Keratinocyte (primary cell): ENCODE data around the gene CEP95. TPM values are rescaled to one million over a fixed set of nuclear protein-coding genes. Genes with fewer than 3 reads are reported as not detected.

Source experiments
- DNase-seq: peaks from one replicate; pipeline ENCODE4 v3.0.0-alpha.2; 2011; ENCODE audit warnings: low read depth, missing footprints, low spot score
- FAIRE-seq: peaks from 2 replicates; lab custom pipeline; 2011; peaks lifted over from hg19 to GRCh38; lab: Jason Lieb, UNC
- H2AFZ ChIP-seq: 2 replicates; pipeline ENCODE4 v1.6.0; 2012; ENCODE audit warnings: low read length, control low read depth, inconsistent platforms; ENCODE audit not compliant: control insufficient read depth
- H3K27ac ChIP-seq: 2 replicates; pipeline ENCODE4 v1.5.1; 2011; ENCODE audit warnings: low read length; ENCODE audit not compliant: control insufficient read depth, insufficient read depth
- H3K27me3 ChIP-seq: 3 replicates; pipeline ENCODE4 v1.6.0; 2011; ENCODE audit warnings: low read length; ENCODE audit not compliant: control insufficient read depth, insufficient read depth; ENCODE audit errors: extremely low read depth
- H3K36me3 ChIP-seq, 2 experiments: 2 replicates in 1 of 2; 3 replicates in 1 of 2; pipeline ENCODE4 v1.5.1; 2011; ENCODE audit warnings: low read length in 2 of 2, mild to moderate bottlenecking in 1 of 2; ENCODE audit not compliant: control insufficient read depth in 2 of 2, insufficient read depth in 2 of 2; ENCODE audit errors: extremely low read depth in 1 of 2
- H3K4me1 ChIP-seq: 3 replicates; pipeline ENCODE4 v1.5.1; 2011; ENCODE audit warnings: low read length; ENCODE audit not compliant: control insufficient read depth, insufficient read depth; ENCODE audit errors: extremely low read depth
- H3K4me2 ChIP-seq: 3 replicates; pipeline ENCODE4 v1.6.0; 2011; ENCODE audit warnings: low read depth, low read length; ENCODE audit not compliant: control insufficient read depth, insufficient read depth; ENCODE audit errors: extremely low read depth
- H3K4me3 ChIP-seq, 3 experiments: fragments of 200-600 bp in 1 of 3; sonication (generic) in 1 of 3; 2 replicates in 2 of 3; 3 replicates in 1 of 3; pipeline ENCODE4 v1.5.1; 2011 to 2016; ENCODE audit warnings: low read length in 3 of 3, mild to moderate bottlenecking in 3 of 3, control low read depth in 2 of 3, inconsistent platforms in 1 of 3, low read depth in 1 of 3, mixed read lengths in 1 of 3, mixed run types in 1 of 3, moderate library complexity in 1 of 3; ENCODE audit not compliant: control insufficient read depth in 2 of 3, insufficient read depth in 2 of 3; ENCODE audit errors: extremely low read depth in 1 of 3
- H3K79me2 ChIP-seq: 2 replicates; pipeline ENCODE4 v1.6.0; 2012; ENCODE audit warnings: low read length; ENCODE audit not compliant: control insufficient read depth, insufficient read depth
- H3K9ac ChIP-seq: 3 replicates; pipeline ENCODE4 v1.6.0; 2011; ENCODE audit warnings: low read length; ENCODE audit not compliant: control insufficient read depth, insufficient read depth; ENCODE audit errors: extremely low read depth
- H3K9me1 ChIP-seq: 3 replicates; pipeline ENCODE4 v1.6.0; 2011; ENCODE audit warnings: low read length; ENCODE audit not compliant: control insufficient read depth, insufficient read depth; ENCODE audit errors: extremely low read depth
- H3K9me3 ChIP-seq: 2 replicates; pipeline ENCODE4 v1.5.1; 2012; ENCODE audit warnings: low read depth, low read length; ENCODE audit not compliant: control insufficient read depth
- H4K20me1 ChIP-seq: 3 replicates; pipeline ENCODE4 v1.6.0; 2011; ENCODE audit warnings: low read length; ENCODE audit not compliant: control insufficient read depth, insufficient read depth; ENCODE audit errors: extremely low read depth
- EZH2 ChIP-seq: IDR thresholded peaks from one replicate; pipeline ENCODE4 v1.6.1; 2012; ENCODE audit warnings: inconsistent platforms, mild to moderate bottlenecking, low read length, moderate library complexity
- dilution Hi-C: fragments of 300-500 bp; cut with MboI; formaldehyde crosslinking; loops from one replicate; pipeline ENCODE4 v1.7.0; 2020; ENCODE audit warnings: low sequenced_read_pairs; ENCODE audit not compliant: extremely low pct_ligation_motif_present
- polyA plus RNA-seq, 5 experiments: library from polyadenylated mRNA; depleted of rRNA in 3 of 5; stranded (reverse) in 3 of 5; stranded (forward) in 1 of 5; unstranded in 1 of 5; fragments of >200 nt; gene quantifications; 1 replicate in 1 of 5; 2 replicates in 3 of 5; 3 replicates in 1 of 5; pipeline versions ENCODE4 v1.2.1 to v1.2.3, GENCODE V29; 2011 to 2012; ENCODE audit warnings: missing spikeins in 2 of 5, low read depth in 1 of 5, low replicate concordance in 1 of 5
- TF ChIP-seq, protein P1 (sequence below), 3 experiments: IDR thresholded peaks in 1 of 3; conservative IDR thresholded peaks in 1 of 3; optimal IDR thresholded peaks in 1 of 3; 2 replicates in 2 of 3; 3 replicates in 1 of 3; pipeline versions ENCODE3 to v1.5.1; 2011; ENCODE audit warnings: low read length in 3 of 3, mild to moderate bottlenecking in 3 of 3, moderate library complexity in 2 of 3, control low read depth in 1 of 3, inconsistent platforms in 1 of 3; ENCODE audit not compliant: insufficient read depth in 2 of 3; ENCODE audit errors: extremely low read depth in 1 of 3

CEP95 gene
- polyA plus RNA-seq, 1 donor (not counting 4 experiments of a cell fraction or from before 2014, with no cell fraction given): 31.6 TPM

DNA sequence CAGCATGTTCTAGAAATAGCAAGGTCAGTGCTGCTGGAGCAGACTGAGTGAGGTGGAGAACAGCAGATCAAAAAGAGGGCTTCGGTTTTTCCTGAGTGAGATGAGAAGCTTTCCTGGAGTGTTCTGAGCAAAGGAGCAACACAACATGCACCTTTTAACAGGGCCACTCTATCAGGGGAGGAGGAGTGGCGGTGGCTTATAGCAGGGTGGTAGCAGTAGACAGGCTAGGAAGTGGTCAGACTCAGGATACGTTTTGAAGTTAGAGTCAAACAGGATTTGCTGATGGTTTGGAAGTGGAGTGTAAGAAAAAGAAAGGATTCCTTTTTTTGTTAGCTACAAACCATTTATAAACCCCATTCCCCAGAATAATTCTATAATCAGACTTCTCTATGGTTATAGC is 22.4 kb upstream of the CEP95 start:
- Histone ChIP-seq H3K4me2 (no peak overlapping the region), H3K9me1 (no peaks in the 10 kb centered on the region), H3K36me3 (peaks cover 16 to 28% of the 10 kb centered on the region in 2 experiments), H3K79me2 (no peaks in the 10 kb centered on the region), H3K27ac (no peak overlapping the region), H2AFZ (no peak overlapping the region), H3K27me3 (no peaks in the 10 kb centered on the region), H3K4me1 (no peaks in the 10 kb centered on the region), H3K9me3 (no peaks in the 10 kb centered on the region), H3K9ac (no peak overlapping the region), H3K4me3 (no peak overlapping the region), H4K20me1 (no peaks in the 10 kb centered on the region)
- dilution Hi-C loops: loop anchor here (10.0 kb wide), 1 partner anchor 160 kb away; no protein-coding TSS in a partner anchor
- FAIRE-seq (no peak), DNase-seq (no peak)
- TF ChIP-seq, protein P1, sequence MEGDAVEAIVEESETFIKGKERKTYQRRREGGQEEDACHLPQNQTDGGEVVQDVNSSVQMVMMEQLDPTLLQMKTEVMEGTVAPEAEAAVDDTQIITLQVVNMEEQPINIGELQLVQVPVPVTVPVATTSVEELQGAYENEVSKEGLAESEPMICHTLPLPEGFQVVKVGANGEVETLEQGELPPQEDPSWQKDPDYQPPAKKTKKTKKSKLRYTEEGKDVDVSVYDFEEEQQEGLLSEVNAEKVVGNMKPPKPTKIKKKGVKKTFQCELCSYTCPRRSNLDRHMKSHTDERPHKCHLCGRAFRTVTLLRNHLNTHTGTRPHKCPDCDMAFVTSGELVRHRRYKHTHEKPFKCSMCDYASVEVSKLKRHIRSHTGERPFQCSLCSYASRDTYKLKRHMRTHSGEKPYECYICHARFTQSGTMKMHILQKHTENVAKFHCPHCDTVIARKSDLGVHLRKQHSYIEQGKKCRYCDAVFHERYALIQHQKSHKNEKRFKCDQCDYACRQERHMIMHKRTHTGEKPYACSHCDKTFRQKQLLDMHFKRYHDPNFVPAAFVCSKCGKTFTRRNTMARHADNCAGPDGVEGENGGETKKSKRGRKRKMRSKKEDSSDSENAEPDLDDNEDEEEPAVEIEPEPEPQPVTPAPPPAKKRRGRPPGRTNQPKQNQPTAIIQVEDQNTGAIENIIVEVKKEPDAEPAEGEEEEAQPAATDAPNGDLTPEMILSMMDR (optimal IDR thresholded peaks at IDR 0.05 in 1 of 3, IDR thresholded peaks at IDR 0.05 in 1 of 3, conservative IDR thresholded peaks at IDR 0.05 in 1 of 3; ENCODE audit: extremely low read depth in 1 of 3, insufficient read depth in 2 of 3, low read length in 3 of 3): no peak
- TF ChIP-seq EZH2: no peak

DNA sequence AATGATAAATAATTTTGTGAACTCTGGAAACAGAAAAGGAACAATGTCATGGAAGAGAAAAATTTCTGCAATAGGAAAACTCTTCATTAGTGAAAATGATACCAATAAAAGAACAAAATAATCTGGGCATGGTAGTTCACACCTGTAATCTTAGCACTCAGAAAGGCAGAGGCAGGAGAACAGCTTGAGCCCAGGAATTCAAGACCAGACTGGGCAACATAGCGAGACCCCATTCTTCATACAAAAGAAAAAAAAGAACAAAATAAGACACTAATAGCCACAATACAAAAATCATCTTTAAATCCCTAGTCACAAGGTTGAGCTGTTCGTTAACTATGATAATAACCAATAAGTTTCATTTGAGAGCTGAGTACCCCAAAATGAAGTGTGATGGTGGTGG is 18.5 kb upstream of the CEP95 start:
- peaks cover 11 to 38% of the 10 kb centered on the region in 2 experiments for H3K36me3 ChIP-seq
- TF ChIP-seq EZH2: no peak
- TF ChIP-seq, protein P1 (optimal IDR thresholded peaks at IDR 0.05 in 1 of 3, IDR thresholded peaks at IDR 0.05 in 1 of 3, conservative IDR thresholded peaks at IDR 0.05 in 1 of 3; ENCODE audit: extremely low read depth in 1 of 3, insufficient read depth in 2 of 3, low read length in 3 of 3): no peak

More for the DNA sequence above, 18.5 kb upstream of the CEP95 start:
- H3K9ac ChIP-seq: no peak overlapping the region
- no peaks in the 10 kb centered on the region for H3K9me1 ChIP-seq
- no peak overlapping the region for H3K4me3 ChIP-seq
- H3K4me2 ChIP-seq: no peak overlapping the region
- H4K20me1 ChIP-seq: no peaks in the 10 kb centered on the region
- H3K4me1 ChIP-seq: peaks cover 5% of the 10 kb centered on the region
- H3K9me3 ChIP-seq: no peaks in the 10 kb centered on the region
- dilution Hi-C loops: loop anchor here (10.0 kb wide), 1 partner anchor 164 kb away; no protein-coding TSS in a partner anchor
- no peaks in the 10 kb centered on the region for H3K27me3 ChIP-seq
- peaks cover 6% of the 10 kb centered on the region for H3K79me2 ChIP-seq
- H3K27ac ChIP-seq: no peak overlapping the region
- no peak for FAIRE-seq
- H2AFZ ChIP-seq: no peak overlapping the region
- no peak for DNase-seq
